ENCODE measurements around the gene KIAA0232. TPM values are rescaled to one million over a fixed set of nuclear protein-coding genes. Genes with fewer than 3 reads are reported as not detected.

The KIAA0232 gene
- total RNA-seq, 2 experiments from 2014 or later: 16.1 to 16.5 TPM

GRCh38 chr4:6761649-6762615, 20.6 kb upstream of the KIAA0232 start:
- POLR2A ChIA-PET: no interaction called here
- Mint-ChIP-seq H3K27me3 (peaks cover 1% of the 10 kb centered on the region), H3K4me1 (ENCODE audit: low read depth) (no peaks in the 10 kb centered on the region), H3K36me3 (no peaks in the 10 kb centered on the region), H3K9me3 (no peaks in the 10 kb centered on the region), H3K27ac (no peak overlapping the region), H3K4me3 (no peak overlapping the region)
- intact Hi-C loops (cut with micrococcal nuclease): no loop called here
- CTCF ChIA-PET: interaction anchor here (1.3 kb wide), 1 partner anchor 111 kb away, joined by 3 read pairs; no protein-coding TSS in a partner anchor
- DNase-seq: no peak

GRCh38 chr4:6763330-6763851, 19.1 kb upstream of the KIAA0232 start:
- Mint-ChIP-seq H3K9me3 (no peaks in the 10 kb centered on the region), H3K4me1 (ENCODE audit: low read depth) (no peaks in the 10 kb centered on the region), H3K4me3 (no peak overlapping the region), H3K27ac (no peak overlapping the region), H3K36me3 (no peaks in the 10 kb centered on the region), H3K27me3 (peaks cover 1% of the 10 kb centered on the region)
- ChIA-PET CTCF (no interaction called here), POLR2A (no interaction called here)
- intact Hi-C loops (cut with micrococcal nuclease): no loop called here
- DNase-seq: no peak

- DNase-seq: no peak
- ChIA-PET CTCF (interaction anchor here (0.7 kb wide), 1 partner anchor 104 kb away, joined by 3 read pairs; no protein-coding TSS in a partner anchor), POLR2A (no interaction called here)
- Mint-ChIP-seq H3K27me3 (no peaks in the 10 kb centered on the region), H3K4me3 (no peak overlapping the region), H3K36me3 (no peaks in the 10 kb centered on the region), H3K9me3 (no peaks in the 10 kb centered on the region), H3K4me1 (ENCODE audit: low read depth) (peaks cover 12% of the 10 kb centered on the region), H3K27ac (no peak overlapping the region)
- intact Hi-C loops (cut with micrococcal nuclease): no loop called here
These were observed 17.4 kb upstream of the KIAA0232 start for GRCh38 chr4:6764976-6765620.

GRCh38 chr4:6765703-6766102, 16.8 kb upstream of the KIAA0232 start:
- H3K27me3 Mint-ChIP-seq: no peaks in the 10 kb centered on the region
- H3K36me3 Mint-ChIP-seq: no peaks in the 10 kb centered on the region
- H3K27ac Mint-ChIP-seq: no peak overlapping the region
- no peaks in the 10 kb centered on the region for H3K9me3 Mint-ChIP-seq
- no peak for DNase-seq
- ChIA-PET CTCF (no interaction called here), POLR2A (no interaction called here)
- peaks cover 12% of the 10 kb centered on the region for H3K4me1 Mint-ChIP-seq (ENCODE audit: low read depth)
- intact Hi-C loops (cut with micrococcal nuclease): no loop called here
- H3K4me3 Mint-ChIP-seq: no peak overlapping the region

- peaks cover 12% of the 10 kb centered on the region for H3K4me1 Mint-ChIP-seq (ENCODE audit: low read depth)
- intact Hi-C loops (cut with micrococcal nuclease): no loop called here
These were observed 15.2 kb upstream of the KIAA0232 start for GRCh38 chr4:6767386-6767747.

GRCh38 chr4:6767748-6768538, 14.6 kb upstream of the KIAA0232 start:
- no peaks in the 10 kb centered on the region for H3K9me3 Mint-ChIP-seq
- POLR2A ChIA-PET: no interaction called here
- DNase-seq: no peak
- no peaks in the 10 kb centered on the region for H3K27me3 Mint-ChIP-seq
- intact Hi-C loops (cut with micrococcal nuclease): no loop called here
- no peaks in the 10 kb centered on the region for H3K36me3 Mint-ChIP-seq
- peaks cover 12% of the 10 kb centered on the region for H3K4me1 Mint-ChIP-seq (ENCODE audit: low read depth)
- H3K27ac Mint-ChIP-seq: no peak overlapping the region
- H3K4me3 Mint-ChIP-seq: no peak overlapping the region
- CTCF ChIA-PET: interaction anchor here (5.2 kb wide), 1 partner anchor 106 kb away, joined by 19 read pairs; no protein-coding TSS in a partner anchor

More at GRCh38 chr4:6767386-6767747, 15.2 kb upstream of the KIAA0232 start:
- POLR2A ChIA-PET: no interaction called here
- H3K4me3 Mint-ChIP-seq: no peak overlapping the region
- no peak for DNase-seq
- no peaks in the 10 kb centered on the region for H3K36me3 Mint-ChIP-seq
- CTCF ChIA-PET: interaction anchor here (1.1 to 5.2 kb wide), 2 partner anchors 20 to 106 kb away, joined by 3 to 19 read pairs; no protein-coding TSS in a partner anchor
- no peaks in the 10 kb centered on the region for H3K9me3 Mint-ChIP-seq
- no peak overlapping the region for H3K27ac Mint-ChIP-seq
- no peaks in the 10 kb centered on the region for H3K27me3 Mint-ChIP-seq

- ChIA-PET POLR2A (interaction anchor here (0.6 to 1.5 kb wide), 2 partner anchors 12 to 14 kb away, joined by 3 to 5 read pairs; partner anchors contain the start of gene KIAA0232), CTCF (interaction anchor here (5.2 kb wide), 1 partner anchor 105 kb away, joined by 19 read pairs; no protein-coding TSS in a partner anchor)
- Mint-ChIP-seq H3K27ac (no peak overlapping the region), H3K36me3 (no peaks in the 10 kb centered on the region), H3K4me3 (no peak overlapping the region), H3K9me3 (no peaks in the 10 kb centered on the region), H3K27me3 (no peaks in the 10 kb centered on the region), H3K4me1 (ENCODE audit: low read depth) (peaks cover 12% of the 10 kb centered on the region)
- intact Hi-C loops (cut with micrococcal nuclease): no loop called here
- DNase-seq: no peak
These were observed 14.0 kb upstream of the KIAA0232 start for GRCh38 chr4:6768539-6768905.

- Mint-ChIP-seq H3K27ac (no peak overlapping the region), H3K9me3 (no peaks in the 10 kb centered on the region), H3K4me3 (no peak overlapping the region), H3K36me3 (no peaks in the 10 kb centered on the region), H3K4me1 (ENCODE audit: low read depth) (peaks cover 12% of the 10 kb centered on the region), H3K27me3 (no peaks in the 10 kb centered on the region)
- intact Hi-C loops (cut with micrococcal nuclease): no loop called here
- POLR2A ChIA-PET: interaction anchor here (0.6 to 1.5 kb wide), 2 partner anchors 12 to 13 kb away, joined by 3 to 5 read pairs; partner anchors contain the start of gene KIAA0232
- DNase-seq: peak; percentile 57
- CTCF ChIA-PET: interaction anchor here (1.0 to 5.2 kb wide), 2 partner anchors 104 to 113 kb away, joined by 3 to 19 read pairs; no protein-coding TSS in a partner anchor
These were observed 13.1 kb upstream of the KIAA0232 start for GRCh38 chr4:6769233-6769988.

- no peak for DNase-seq
- Mint-ChIP-seq H3K4me3 (no peak overlapping the region), H3K27me3 (no peaks in the 10 kb centered on the region), H3K9me3 (no peaks in the 10 kb centered on the region), H3K27ac (no peak overlapping the region), H3K4me1 (ENCODE audit: low read depth) (peaks cover 12% of the 10 kb centered on the region), H3K36me3 (no peaks in the 10 kb centered on the region)
- intact Hi-C loops (cut with micrococcal nuclease): no loop called here
- ChIA-PET CTCF (interaction anchor here (1.0 to 5.2 kb wide), 2 partner anchors 104 to 113 kb away, joined by 3 to 19 read pairs; no protein-coding TSS in a partner anchor), POLR2A (interaction anchor here (1.5 kb wide), 1 partner anchor 12 kb away, joined by 5 read pairs; the partner anchor contains the start of gene KIAA0232)
These were observed 12.5 kb upstream of the KIAA0232 start for GRCh38 chr4:6769989-6770420.

- CTCF ChIA-PET: interaction anchor here (5.2 kb wide), 1 partner anchor 103 kb away, joined by 19 read pairs; no protein-coding TSS in a partner anchor
- Mint-ChIP-seq H3K4me3 (no peak overlapping the region), H3K36me3 (no peaks in the 10 kb centered on the region), H3K4me1 (ENCODE audit: low read depth) (peaks cover 12% of the 10 kb centered on the region), H3K27ac (no peak overlapping the region), H3K9me3 (no peaks in the 10 kb centered on the region), H3K27me3 (no peaks in the 10 kb centered on the region)
- intact Hi-C loops (cut with micrococcal nuclease): no loop called here
- DNase-seq: no peak
- POLR2A ChIA-PET: no interaction called here
These were observed 11.8 kb upstream of the KIAA0232 start for GRCh38 chr4:6770581-6771228.

Data from activated CD4-positive, alpha-beta memory T cell treated with anti-CD3 and anti-CD28 coated beads for 36 hours (primary cell).